PC-9 (cell line): ENCODE results near the gene NOS1AP. TPM values are rescaled to one million over a fixed set of nuclear protein-coding genes. Genes with fewer than 3 reads are reported as not detected.
"Not testable (repeated sequence)": the region's sequence is repeated elsewhere in the genome, so short reads cannot be mapped to it uniquely, and the experiment has no call there.

Experiments
- BruUV-seq: library from RNA; stranded (reverse); fragments of 400-500 nt; replicated peaks from 2 replicates; lab custom pipeline; 2021; lab: Mats Ljungman, UMichigan
- CTCF ChIA-PET: fragments of 300-600 bp; sonication (Branson Sonifier 250); formaldehyde crosslinking; loops from one replicate; lab custom pipeline; 2022; ENCODE audit warnings: antibody characterized with exemption; lab: Charles Lee
- POLR2A ChIA-PET: fragments of 300-600 bp; sonication (Branson Sonifier 250); formaldehyde crosslinking; loops from one replicate; lab custom pipeline; 2022; ENCODE audit warnings: antibody characterized with exemption; ENCODE audit not compliant: unreplicated experiment; lab: Charles Lee
- DNase-seq, 2 experiments: peaks; one replicate each; pipeline versions ENCODE4 v3.0.0 to v3.0.0-alpha.2; 2015 to 2022; ENCODE audit warnings: mixed read lengths in 1 of 2
- H2AFZ ChIP-seq: fragments of 200-600 bp; sonication (generic); 2 replicates; pipeline ENCODE4 v1.8.1; 2017; ENCODE audit warnings: antibody characterized with exemption
- H3F3A ChIP-seq: fragments of 200-600 bp; sonication (generic); 2 replicates; pipeline ENCODE4 v1.8.1; 2017; ENCODE audit warnings: antibody characterized with exemption, mild to moderate bottlenecking, low read depth; ENCODE audit not compliant: insufficient read depth
- H3K27ac ChIP-seq: fragments of 200-600 bp; sonication (generic); 2 replicates; pipeline ENCODE4 v1.6.1; 2016; ENCODE audit warnings: mixed run types
- H3K27me3 ChIP-seq: fragments of 200-600 bp; sonication (generic); 2 replicates; pipeline ENCODE4 v1.6.1; 2016; ENCODE audit warnings: low read depth, mixed run types; ENCODE audit not compliant: insufficient read depth
- H3K36me3 ChIP-seq: fragments of 200-600 bp; sonication (generic); 2 replicates; pipeline ENCODE4 v1.6.1; 2016; ENCODE audit warnings: low read depth, mixed run types
- H3K4me1 ChIP-seq: fragments of 200-600 bp; sonication (generic); replicated peaks from 2 replicates; pipeline ENCODE4 v1.6.1; 2016; ENCODE audit warnings: mixed run types; ENCODE audit not compliant: insufficient read depth
- H3K4me2 ChIP-seq: fragments of 200-600 bp; sonication (generic); 2 replicates; pipeline ENCODE4 v1.6.1; 2017; ENCODE audit warnings: mixed run types
- H3K4me3 ChIP-seq: fragments of 200-600 bp; sonication (generic); 2 replicates; pipeline ENCODE4 v1.6.1; 2016; ENCODE audit warnings: mixed run types
- H3K79me2 ChIP-seq: fragments of 200-600 bp; sonication (generic); 2 replicates; pipeline ENCODE4 v1.6.1; 2017; ENCODE audit warnings: low read depth, mixed run types
- H3K9me2 ChIP-seq: fragments of 200-600 bp; sonication (generic); 2 replicates; pipeline ENCODE4 v1.8.1; 2017; ENCODE audit warnings: mild to moderate bottlenecking; ENCODE audit not compliant: insufficient read depth
- H3K9me3 ChIP-seq: fragments of 200-600 bp; sonication (generic); 2 replicates; pipeline ENCODE4 v1.8.1; 2016; ENCODE audit warnings: low read depth; ENCODE audit not compliant: insufficient read depth
- H4K20me1 ChIP-seq: fragments of 200-600 bp; sonication (generic); 2 replicates; pipeline ENCODE4 v1.8.1; 2017; ENCODE audit not compliant: insufficient read depth
- EZH2 ChIP-seq: fragments of 200-600 bp; sonication (generic); IDR thresholded peaks from 2 replicates; pipeline ENCODE4 v1.8.0; 2017; ENCODE audit warnings: antibody characterized with exemption, low read depth
- intact Hi-C: fragments of 100-400 bp; cut with micrococcal nuclease; formaldehyde crosslinking; loops from one replicate; pipeline ENCODE4 v1.10.0; 2022; ENCODE audit not compliant: unreplicated experiment
- total RNA-seq: library from RNA; stranded (reverse); gene quantifications from 2 replicates; pipeline ENCODE4 v1.2.3, GENCODE V29; 2021
- TF ChIP-seq, protein P1 (sequence below): fragments of 200-600 bp; sonication (generic); conservative IDR thresholded peaks from 2 replicates; pipeline ENCODE4 v1.6.1; 2017; ENCODE audit warnings: mixed run types, antibody characterized with exemption, mild to moderate bottlenecking, moderate library complexity

Gene NOS1AP
- total RNA-seq, 1 experiment from 2014 or later = 9.9 TPM

- H2AFZ ChIP-seq = no peak overlapping the region
- peaks cover 5% of the 10 kb centered on the region; the same call in 1 of the 2 replicates for H3F3A ChIP-seq
- peaks cover 6% of the 10 kb centered on the region for H3K4me1 ChIP-seq
- TF ChIP-seq, protein P1, sequence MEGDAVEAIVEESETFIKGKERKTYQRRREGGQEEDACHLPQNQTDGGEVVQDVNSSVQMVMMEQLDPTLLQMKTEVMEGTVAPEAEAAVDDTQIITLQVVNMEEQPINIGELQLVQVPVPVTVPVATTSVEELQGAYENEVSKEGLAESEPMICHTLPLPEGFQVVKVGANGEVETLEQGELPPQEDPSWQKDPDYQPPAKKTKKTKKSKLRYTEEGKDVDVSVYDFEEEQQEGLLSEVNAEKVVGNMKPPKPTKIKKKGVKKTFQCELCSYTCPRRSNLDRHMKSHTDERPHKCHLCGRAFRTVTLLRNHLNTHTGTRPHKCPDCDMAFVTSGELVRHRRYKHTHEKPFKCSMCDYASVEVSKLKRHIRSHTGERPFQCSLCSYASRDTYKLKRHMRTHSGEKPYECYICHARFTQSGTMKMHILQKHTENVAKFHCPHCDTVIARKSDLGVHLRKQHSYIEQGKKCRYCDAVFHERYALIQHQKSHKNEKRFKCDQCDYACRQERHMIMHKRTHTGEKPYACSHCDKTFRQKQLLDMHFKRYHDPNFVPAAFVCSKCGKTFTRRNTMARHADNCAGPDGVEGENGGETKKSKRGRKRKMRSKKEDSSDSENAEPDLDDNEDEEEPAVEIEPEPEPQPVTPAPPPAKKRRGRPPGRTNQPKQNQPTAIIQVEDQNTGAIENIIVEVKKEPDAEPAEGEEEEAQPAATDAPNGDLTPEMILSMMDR = no peak
- no peak for TF ChIP-seq EZH2
- H3K36me3 ChIP-seq = no peaks in the 10 kb centered on the region
- H3K27me3 ChIP-seq = no peaks in the 10 kb centered on the region
- no peak overlapping the region for H3K4me3 ChIP-seq
- no peaks in the 10 kb centered on the region for H3K9me3 ChIP-seq
- no peaks in the 10 kb centered on the region for H3K79me2 ChIP-seq
- DNase-seq = no peak
- BruUV-seq = no TSS peak
- H3K9me2 ChIP-seq = no peaks in the 10 kb centered on the region
- no peak overlapping the region for H3K27ac ChIP-seq
- no peaks in the 10 kb centered on the region for H4K20me1 ChIP-seq
- POLR2A ChIA-PET = no interaction called here
- intact Hi-C loops = no loop called here
- CTCF ChIA-PET = no interaction called here
- H3K4me2 ChIP-seq = no peak overlapping the region
Measured at GRCh38 chr1:162060314-162060713, 9.2 kb upstream of the NOS1AP start.

GRCh38 chr1:162062542-162063015 is 6.9 kb upstream of the NOS1AP start:
- no peaks in the 10 kb centered on the region for H3K9me2 ChIP-seq
- CTCF ChIA-PET = no interaction called here
- no peaks in the 10 kb centered on the region for H3K79me2 ChIP-seq
- H3K4me2 ChIP-seq = no peak overlapping the region
- H3K36me3 ChIP-seq = no peaks in the 10 kb centered on the region
- TF ChIP-seq, protein P1 = no peak
- TF ChIP-seq EZH2 = no peak
- no peak for DNase-seq
- BruUV-seq = no TSS peak
- POLR2A ChIA-PET = interaction anchor here (0.5 kb wide), 1 partner anchor 682 kb away, joined by 15 read pairs; no protein-coding TSS in a partner anchor
- H2AFZ ChIP-seq = no peak overlapping the region
- H3K27ac ChIP-seq = no peak overlapping the region
- H3K27me3 ChIP-seq = no peaks in the 10 kb centered on the region
- no peaks in the 10 kb centered on the region for H4K20me1 ChIP-seq
- peaks cover 5% of the 10 kb centered on the region; the same call in 1 of the 2 replicates for H3K4me1 ChIP-seq
- H3F3A ChIP-seq = no peaks in the 10 kb centered on the region; the same call in 1 of the 2 replicates
- no peak overlapping the region for H3K4me3 ChIP-seq
- intact Hi-C loops = no loop called here
- no peaks in the 10 kb centered on the region for H3K9me3 ChIP-seq

GRCh38 chr1:162065016-162065415 is 4.5 kb upstream of the NOS1AP start:
- Histone ChIP-seq H3K27me3 (no peaks in the 10 kb centered on the region), H3K4me1 (peaks cover 18% of the 10 kb centered on the region; the same call in 1 of the 2 replicates), H3K9me2 (no peaks in the 10 kb centered on the region), H3K4me3 (no peak overlapping the region), H4K20me1 (no peaks in the 10 kb centered on the region), H3K4me2 (no peak overlapping the region), H3K79me2 (peaks cover 11% of the 10 kb centered on the region), H2AFZ (no peak overlapping the region), H3K36me3 (no peaks in the 10 kb centered on the region), H3F3A (no peaks in the 10 kb centered on the region; the same call in 1 of the 2 replicates), H3K27ac (no peak overlapping the region), H3K9me3 (no peaks in the 10 kb centered on the region)
- CTCF ChIA-PET = no interaction called here
- intact Hi-C loops = no loop called here
- POLR2A ChIA-PET = no interaction called here
- DNase-seq = no peak
- no TSS peak for BruUV-seq
- TF ChIP-seq EZH2 = no peak
- TF ChIP-seq, protein P1 = no peak

DNA sequence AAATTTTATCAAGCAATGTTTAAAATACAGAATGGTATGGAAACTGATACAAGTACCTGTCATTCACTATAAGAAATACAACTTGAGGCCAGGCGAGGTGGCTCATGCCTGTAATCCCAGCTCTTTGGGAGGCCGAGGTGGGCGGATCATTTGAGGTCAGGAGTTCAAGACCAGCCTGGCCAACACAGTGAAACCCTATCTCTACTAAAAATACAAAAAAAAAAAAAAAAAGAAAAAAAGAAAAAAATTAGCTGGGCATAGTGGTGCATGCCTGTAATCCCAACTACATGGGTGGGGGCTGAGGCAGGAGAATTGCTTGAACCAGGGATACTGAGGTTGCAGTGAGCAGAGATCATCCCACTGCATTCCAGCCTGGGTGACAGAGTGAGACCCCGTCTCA is 2.7 kb upstream of the NOS1AP start:
- intact Hi-C loops, H2AFZ ChIP-seq, H4K20me1 ChIP-seq, BruUV-seq, CTCF ChIA-PET, H3K36me3 ChIP-seq, H3K27ac ChIP-seq, H3F3A ChIP-seq, H3K27me3 ChIP-seq, H3K9me2 ChIP-seq, DNase-seq, H3K4me2 ChIP-seq, H3K9me3 ChIP-seq, H3K4me3 ChIP-seq, POLR2A ChIA-PET: not testable (repeated sequence)
- Histone ChIP-seq H3K4me1 (peaks cover 27% of the 10 kb centered on the region; the same call in 1 of the 2 replicates), H3K79me2 (peaks cover 29% of the 10 kb centered on the region)
